Measurements from ENCODE around the gene VPS37D. TPM values are rescaled to one million over a fixed set of nuclear protein-coding genes. Genes with fewer than 3 reads are reported as not detected.

The VPS37D gene
- total and polyA plus RNA-seq, 10 of the 15 experiments (the other 5 are each of a cell fraction or from before 2014, with no cell fraction given), result 0.10 to 0.45 (median 0.16) TPM; not detected in 6

GRCh38 chr7:73667344-73668102, at the start of gene VPS37D (continued):
- no peak for TF ChIP-seq ZBTB33 (IDR thresholded peaks at IDR 0.05)
- TF ChIP-seq ZBTB11 (CRISPR knock-in tag; IDR thresholded peaks at IDR 0.05), result no peak
- TF ChIP-seq RBBP5 (conservative IDR thresholded peaks at IDR 0.05), result no peak
- TF ChIP-seq NFXL1 (IDR thresholded peaks at IDR 0.05; ENCODE audit: borderline replicate concordance), result no peak
- TF ChIP-seq IKZF1 (conservative IDR thresholded peaks at IDR 0.05), result peak; percentile 78
- TF ChIP-seq SREBF1 (IDR thresholded peaks at IDR 0.05; ENCODE audit: low read length), result no peak
- TF ChIP-seq USF1 (IDR thresholded peaks at IDR 0.05; ENCODE audit: borderline replicate concordance, extremely low read length, insufficient read depth, low read depth, low read length), result no peak
- no peak for TF ChIP-seq YBX1 (IDR thresholded peaks at IDR 0.05)
- no peak for TF ChIP-seq MYB (IDR thresholded peaks at IDR 0.05; ENCODE audit: borderline replicate concordance, low read depth, low read length)
- TF ChIP-seq ELK1 (IDR thresholded peaks at IDR 0.05; ENCODE audit: low read depth, low read length), result no peak
- peak; percentile 71 for TF ChIP-seq ZNF592 (IDR thresholded peaks at IDR 0.05)
- TF ChIP-seq ATF3 (IDR thresholded peaks at IDR 0.05; ENCODE audit: borderline replicate concordance, extremely low read depth, low read depth, low read length), result no peak
- no peak for TF ChIP-seq TAF1 (IDR thresholded peaks at IDR 0.05; ENCODE audit: borderline replicate concordance, low read depth, low read length)
- TF ChIP-seq POLR2AphosphoS2 (IDR thresholded peaks at IDR 0.05; ENCODE audit: low read depth, low read length), result no peak
- no peak for TF ChIP-seq E2F4 (IDR thresholded peaks at IDR 0.05; ENCODE audit: low read depth, low read length)

Data from GM12878 (cell line).